HFFc6 (cell line): ENCODE measurements around the gene TNNC1. TPM values are rescaled to one million over a fixed set of nuclear protein-coding genes. Genes with fewer than 3 reads are reported as not detected.

Source experiments
- DNase-seq: peaks from one replicate; pipeline ENCODE4 v3.0.0-alpha.2; 2018
- H3K27ac Mint-ChIP-seq: 2 replicates; pipeline ENCODE4 v1.8.0; 2020; ENCODE audit warnings: mild to moderate bottlenecking, mixed read lengths
- H3K27me3 Mint-ChIP-seq: 2 replicates; pipeline ENCODE4 v1.8.0; 2021; ENCODE audit warnings: mild to moderate bottlenecking, moderate library complexity, mixed read lengths; ENCODE audit not compliant: insufficient read depth
- H3K36me3 Mint-ChIP-seq: 2 replicates; pipeline ENCODE4 v1.8.0; 2021; ENCODE audit warnings: low read depth, mixed read lengths
- H3K4me1 Mint-ChIP-seq: 2 replicates; pipeline ENCODE4 v1.8.0; 2020; ENCODE audit warnings: low read depth, mixed read lengths
- H3K4me3 Mint-ChIP-seq: 2 replicates; pipeline ENCODE4 v1.8.0; 2020; ENCODE audit warnings: mild to moderate bottlenecking, moderate library complexity, mixed read lengths
- H3K9me3 Mint-ChIP-seq: 2 replicates; pipeline ENCODE4 v1.8.0; 2020; ENCODE audit warnings: mild to moderate bottlenecking, mixed read lengths
- CTCF ChIP-seq: fragments of 200-600 bp; sonication (generic); IDR thresholded peaks from 2 replicates; pipeline ENCODE4 v1.5.0; 2021; ENCODE audit warnings: antibody characterized with exemption, mild to moderate bottlenecking
- total RNA-seq, 6 experiments: library from RNA; stranded (reverse); fragmentation: NEBNext Ultra II Directional; extraction: Animal tissue kit (Norgen Biotek cat#: 25700); gene quantifications; 2 replicates in 1 of 6; 3 replicates in 5 of 6; pipeline ENCODE4 v1.2.3, GENCODE V29; 2021

Gene TNNC1
- total RNA-seq, 6 experiments from 2014 or later, result 0.35 to 0.55 (median 0.53) TPM; not detected in 2

GRCh38 chr3:52490939-52491526, 37.2 kb upstream of the TNNC1 start:
- peak overlapping the region; percentile 74; the same call in 1 of the 2 replicates for H3K27ac Mint-ChIP-seq
- peaks cover 4% of the 10 kb centered on the region for H3K27me3 Mint-ChIP-seq
- no peak for TF ChIP-seq CTCF
- H3K36me3 Mint-ChIP-seq, result peaks cover 12% of the 10 kb centered on the region
- peak; percentile 60 for DNase-seq
- peaks cover 19% of the 10 kb centered on the region for H3K4me1 Mint-ChIP-seq
- H3K4me3 Mint-ChIP-seq, result no peak overlapping the region
- H3K9me3 Mint-ChIP-seq, result no peaks in the 10 kb centered on the region

GRCh38 chr3:52490035-52490938, 36.4 kb upstream of the TNNC1 start:
- H3K4me3 Mint-ChIP-seq, result no peak overlapping the region
- H3K27me3 Mint-ChIP-seq, result peaks cover 4% of the 10 kb centered on the region
- H3K27ac Mint-ChIP-seq, result peak overlapping the region; percentile 74; the same call in 1 of the 2 replicates
- no peaks in the 10 kb centered on the region for H3K9me3 Mint-ChIP-seq
- H3K4me1 Mint-ChIP-seq, result peaks cover 14% of the 10 kb centered on the region; the same call in 1 of the 2 replicates
- no peak for DNase-seq
- TF ChIP-seq CTCF, result no peak
- H3K36me3 Mint-ChIP-seq, result peaks cover 12% of the 10 kb centered on the region

- no peak overlapping the region for H3K4me3 Mint-ChIP-seq
- no peak overlapping the region for H3K27ac Mint-ChIP-seq
Observed at GRCh38 chr3:52489453-52489852, 35.6 kb upstream of the TNNC1 start.

GRCh38 chr3:52488746-52489145, 34.9 kb upstream of the TNNC1 start:
- no peak overlapping the region for H3K4me3 Mint-ChIP-seq
- no peak overlapping the region for H3K27ac Mint-ChIP-seq
- DNase-seq, result no peak
- no peaks in the 10 kb centered on the region for H3K9me3 Mint-ChIP-seq
- H3K27me3 Mint-ChIP-seq, result peaks cover 2% of the 10 kb centered on the region; the same call in 1 of the 2 replicates
- peaks cover 12% of the 10 kb centered on the region for H3K36me3 Mint-ChIP-seq
- TF ChIP-seq CTCF, result no peak
- H3K4me1 Mint-ChIP-seq, result peaks cover 26% of the 10 kb centered on the region

More at GRCh38 chr3:52489453-52489852, 35.6 kb upstream of the TNNC1 start:
- peaks cover 19% of the 10 kb centered on the region for H3K4me1 Mint-ChIP-seq
- DNase-seq, result no peak
- peaks cover 2% of the 10 kb centered on the region; the same call in 1 of the 2 replicates for H3K27me3 Mint-ChIP-seq
- no peaks in the 10 kb centered on the region for H3K9me3 Mint-ChIP-seq
- peaks cover 12% of the 10 kb centered on the region for H3K36me3 Mint-ChIP-seq
- no peak for TF ChIP-seq CTCF

GRCh38 chr3:52487788-52488691, 34.2 kb upstream of the TNNC1 start:
- Mint-ChIP-seq H3K4me3 (no peak overlapping the region), H3K36me3 (peaks cover 12% of the 10 kb centered on the region), H3K4me1 (peaks cover 34% of the 10 kb centered on the region), H3K9me3 (no peaks in the 10 kb centered on the region), H3K27me3 (peaks cover 2% of the 10 kb centered on the region; the same call in 1 of the 2 replicates), H3K27ac (no peak overlapping the region)
- DNase-seq, result no peak
- no peak for TF ChIP-seq CTCF
